IPS-15b (cell line): ENCODE results near the gene RNF135.
"Not testable (repeated sequence)": the region's sequence is repeated elsewhere in the genome, so short reads cannot be mapped to it uniquely, and the experiment has no call there.

ENCODE experiments used
- H3K27me3 ChIP-seq: one replicate; pipeline ENCODE4 v1.6.1; 2013; ENCODE audit warnings: low read length; ENCODE audit not compliant: control insufficient read depth, insufficient read depth
- H3K36me3 ChIP-seq: one replicate; pipeline ENCODE4 v1.6.1; 2013; ENCODE audit warnings: low read length; ENCODE audit not compliant: control insufficient read depth, insufficient read depth
- H3K4me1 ChIP-seq: one replicate; pipeline ENCODE4 v1.6.1; 2013; ENCODE audit warnings: mild to moderate bottlenecking, low read length; ENCODE audit not compliant: control insufficient read depth, insufficient read depth
- H3K4me3 ChIP-seq: one replicate; pipeline ENCODE4 v1.5.1; 2013; ENCODE audit warnings: low read depth, low read length
- H3K9ac ChIP-seq: one replicate; pipeline ENCODE4 v1.6.1; 2013; ENCODE audit warnings: low read depth, mild to moderate bottlenecking, low read length
- H3K9me3 ChIP-seq: one replicate; pipeline ENCODE4 v1.6.1; 2013; ENCODE audit warnings: mild to moderate bottlenecking, low read length; ENCODE audit not compliant: control insufficient read depth, insufficient read depth

RNF135 gene

DNA sequence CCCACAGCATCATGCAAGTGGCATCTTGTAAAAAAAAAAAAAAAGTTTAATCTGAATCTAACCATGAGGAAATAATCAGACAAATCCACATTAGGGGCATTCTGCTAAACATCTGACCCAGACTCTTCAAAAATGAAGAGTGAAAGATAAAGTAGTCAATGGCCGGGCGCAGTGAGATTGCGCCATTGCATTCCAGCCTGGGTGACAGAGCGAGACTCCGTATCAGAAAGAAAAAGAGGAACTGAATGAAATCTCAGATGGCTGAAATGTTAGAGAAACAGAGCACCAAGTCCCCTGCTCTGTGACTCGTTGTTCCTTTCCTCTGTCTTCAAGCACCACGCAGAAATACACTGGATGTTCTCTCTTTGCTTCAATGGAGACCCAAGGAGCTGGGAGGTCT lies 12.7 kb upstream of the RNF135 start:
- H3K4me1 ChIP-seq = peaks cover 4% of the 10 kb centered on the region
- H3K4me3 ChIP-seq = no peak overlapping the region
- H3K27me3 ChIP-seq = no peaks in the 10 kb centered on the region
- H3K9me3 ChIP-seq = no peaks in the 10 kb centered on the region
- no peak overlapping the region for H3K9ac ChIP-seq
- H3K36me3 ChIP-seq = no peaks in the 10 kb centered on the region

DNA sequence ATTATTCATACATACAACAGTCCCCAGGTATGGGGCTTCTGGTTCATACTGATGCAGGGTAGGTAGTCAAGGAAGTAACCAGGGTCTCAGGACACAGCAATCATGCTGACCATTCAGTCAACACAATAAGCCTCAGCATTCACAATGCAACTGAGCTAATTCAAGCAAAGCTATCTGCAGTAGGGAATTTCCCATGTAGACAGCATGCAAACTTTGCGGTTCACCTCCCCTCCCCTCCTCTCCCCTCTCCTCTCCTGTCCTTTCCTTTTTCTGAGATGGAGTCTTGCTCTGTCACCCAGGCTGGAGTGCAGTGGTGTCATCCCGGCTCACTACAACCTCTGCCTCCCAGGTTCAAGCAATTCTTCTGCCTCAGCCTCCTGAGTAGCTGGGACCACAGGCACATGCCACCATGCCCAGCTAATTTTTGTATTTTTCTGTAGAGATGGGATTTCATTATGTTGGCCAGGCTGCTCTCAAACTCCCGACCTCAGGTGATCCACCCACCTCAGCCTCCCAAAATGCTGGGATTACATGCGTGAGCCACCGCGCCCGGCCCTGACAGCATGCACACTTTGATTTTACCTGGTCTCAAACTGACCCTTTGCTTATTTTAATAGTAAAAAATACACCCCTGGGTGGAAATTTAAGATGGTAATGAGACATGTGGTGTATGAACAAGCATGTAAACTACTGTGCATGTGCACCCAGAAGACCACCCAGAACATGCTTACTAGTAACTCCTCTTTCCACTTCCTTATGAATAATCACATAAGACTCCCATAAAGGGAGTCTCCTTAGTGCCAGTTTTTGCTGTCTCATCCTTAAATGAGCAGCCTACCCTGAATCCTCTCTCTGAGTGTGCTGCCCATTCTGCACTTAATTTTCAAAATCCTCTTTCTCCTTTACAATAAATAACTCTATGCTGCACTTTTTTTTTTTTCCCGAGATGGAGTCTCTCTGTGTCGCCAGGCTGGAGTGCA lies 9.3 kb upstream of the RNF135 start:
- Histone ChIP-seq H3K4me1 (peaks cover 4% of the 10 kb centered on the region), H3K9me3 (no peaks in the 10 kb centered on the region), H3K36me3 (no peaks in the 10 kb centered on the region), H3K4me3 (no peak overlapping the region), H3K27me3 (no peaks in the 10 kb centered on the region), H3K9ac (no peak overlapping the region)

DNA sequence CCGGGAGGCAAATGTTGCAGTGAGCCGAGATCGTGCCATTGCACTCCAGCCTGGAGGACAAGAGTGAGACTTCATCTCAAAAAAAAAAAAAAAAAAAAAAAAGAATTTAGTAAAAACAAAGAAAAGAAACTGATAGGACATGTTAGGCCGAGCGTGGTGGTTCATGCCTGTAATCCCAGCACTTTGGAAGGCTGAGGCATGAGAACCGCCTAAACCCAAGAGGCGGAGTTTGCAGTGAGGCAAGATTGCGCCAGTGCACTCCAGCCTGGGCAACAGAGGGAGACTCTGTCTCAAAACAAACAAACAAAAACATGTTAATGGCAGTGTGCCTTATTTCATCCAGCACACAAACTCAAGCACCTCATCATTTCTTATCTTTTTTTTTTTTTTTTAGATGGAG lies 6.5 kb upstream of the RNF135 start:
- not testable (repeated sequence) for H3K4me3 ChIP-seq, H3K4me1 ChIP-seq, H3K27me3 ChIP-seq, H3K9ac ChIP-seq, H3K36me3 ChIP-seq, H3K9me3 ChIP-seq

DNA sequence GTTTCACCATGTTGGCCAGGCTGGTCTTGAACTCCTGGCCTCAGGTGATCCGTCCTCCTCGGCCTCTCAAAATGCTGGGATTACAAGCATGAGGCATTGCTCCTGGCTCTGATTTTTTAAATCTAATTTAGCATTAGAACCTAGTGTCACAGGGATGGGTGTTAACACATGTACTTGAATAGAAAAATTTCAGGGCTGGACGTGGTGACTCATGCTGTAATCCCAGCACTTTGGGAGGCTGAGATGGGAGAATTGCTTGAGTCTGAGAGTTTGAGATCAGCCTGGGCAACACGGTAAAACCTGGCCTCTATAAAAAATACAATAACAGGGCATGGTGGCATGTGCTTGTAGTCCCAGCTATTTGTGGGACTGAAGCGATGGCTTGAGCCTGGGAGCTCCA lies 6.0 kb upstream of the RNF135 start:
- Histone ChIP-seq H3K4me1 (peaks cover 4% of the 10 kb centered on the region), H3K9me3 (no peaks in the 10 kb centered on the region), H3K27me3 (no peaks in the 10 kb centered on the region), H3K9ac (no peak overlapping the region), H3K4me3 (no peak overlapping the region), H3K36me3 (no peaks in the 10 kb centered on the region)

DNA sequence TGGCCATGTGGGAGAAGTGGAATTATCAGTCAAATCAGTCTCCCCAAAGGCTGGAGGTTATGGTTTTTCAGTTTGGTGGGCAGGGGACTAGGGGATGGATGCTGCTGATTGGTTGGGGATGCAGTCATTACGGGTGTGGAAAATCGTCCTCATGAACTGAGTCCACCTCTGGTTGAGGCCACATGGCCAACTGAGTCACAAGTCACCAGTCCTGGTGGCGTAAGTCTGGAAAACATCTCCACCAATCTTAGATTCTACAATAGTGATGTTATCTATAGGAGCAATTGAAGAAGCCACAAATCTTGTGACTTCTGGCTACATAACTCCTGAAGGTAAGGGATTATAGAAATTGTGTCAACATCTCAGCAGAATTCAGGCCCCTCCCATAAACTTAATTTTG lies 5.2 kb upstream of the RNF135 start:
- no peaks in the 10 kb centered on the region for H3K27me3 ChIP-seq
- H3K9me3 ChIP-seq = no peaks in the 10 kb centered on the region
- H3K4me3 ChIP-seq = no peak overlapping the region
- H3K4me1 ChIP-seq = peaks cover 4% of the 10 kb centered on the region
- no peak overlapping the region for H3K9ac ChIP-seq
- no peaks in the 10 kb centered on the region for H3K36me3 ChIP-seq

DNA sequence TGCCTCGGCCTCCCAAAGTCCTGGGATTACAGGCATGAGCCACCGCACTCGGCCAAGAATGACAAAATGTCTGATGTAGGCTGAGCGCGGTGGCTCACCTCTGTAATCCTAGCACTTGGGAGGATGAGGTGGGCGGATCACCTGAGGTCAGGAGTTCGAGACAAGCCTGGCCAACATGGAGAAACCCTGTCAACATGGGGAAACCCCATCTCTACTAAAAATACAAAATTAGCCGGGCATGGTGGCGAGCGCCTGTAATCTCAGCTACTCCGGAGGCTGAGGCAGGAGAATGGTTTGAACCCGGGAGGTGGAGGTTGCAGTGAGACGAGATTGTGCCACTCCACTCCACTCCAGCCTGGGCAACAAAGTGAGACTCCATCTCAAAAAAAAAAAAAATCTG lies 2.9 kb upstream of the RNF135 start:
- not testable (repeated sequence) for H3K27me3 ChIP-seq, H3K36me3 ChIP-seq, H3K4me3 ChIP-seq, H3K4me1 ChIP-seq, H3K9ac ChIP-seq, H3K9me3 ChIP-seq

DNA sequence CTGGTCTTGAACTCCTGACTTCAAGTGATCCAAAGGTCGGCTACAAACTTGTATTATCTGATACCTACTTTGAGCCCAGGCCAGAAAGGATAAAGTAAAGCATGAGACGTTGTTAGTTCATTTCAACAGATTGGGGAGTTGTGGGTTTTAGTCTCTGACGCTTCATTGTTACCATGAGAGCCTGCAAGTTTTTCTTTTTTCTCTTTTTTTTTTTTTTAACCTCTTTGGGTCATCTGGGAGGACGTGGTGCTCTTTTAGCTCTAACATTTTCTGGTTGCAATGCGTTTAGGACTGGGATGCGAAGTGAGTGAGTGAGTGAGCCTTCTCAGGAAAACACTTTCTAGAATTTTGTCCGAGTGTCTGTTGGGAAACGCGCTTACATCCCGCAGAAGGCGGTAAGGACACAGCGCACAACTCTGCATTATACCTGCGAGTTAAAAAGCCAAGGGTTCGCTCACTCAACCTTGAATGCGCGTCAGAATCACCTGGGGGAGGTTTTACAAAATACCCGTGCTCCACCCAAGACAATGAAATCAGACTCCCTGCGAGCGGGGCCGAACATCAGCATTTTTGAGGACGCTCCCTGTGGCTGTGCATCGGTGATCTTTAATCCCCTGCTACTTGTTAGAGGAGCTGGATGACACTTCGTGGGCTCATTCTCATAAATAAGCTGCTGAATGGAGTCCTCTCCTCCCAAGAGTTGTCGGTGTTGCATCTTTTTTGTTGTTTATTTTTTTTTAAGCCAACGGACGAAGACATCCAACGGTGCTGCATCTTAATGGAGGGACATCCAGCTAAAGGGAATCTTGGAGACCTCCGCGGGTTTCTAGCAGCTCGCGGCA lies 629 bp upstream of the RNF135 start:
- Histone ChIP-seq H3K9ac (peak overlapping the region; percentile 74), H3K9me3 (no peaks in the 10 kb centered on the region), H3K36me3 (no peaks in the 10 kb centered on the region), H3K4me1 (peaks cover 2% of the 10 kb centered on the region), H3K4me3 (peak overlapping the region; percentile 88), H3K27me3 (no peaks in the 10 kb centered on the region)

DNA sequence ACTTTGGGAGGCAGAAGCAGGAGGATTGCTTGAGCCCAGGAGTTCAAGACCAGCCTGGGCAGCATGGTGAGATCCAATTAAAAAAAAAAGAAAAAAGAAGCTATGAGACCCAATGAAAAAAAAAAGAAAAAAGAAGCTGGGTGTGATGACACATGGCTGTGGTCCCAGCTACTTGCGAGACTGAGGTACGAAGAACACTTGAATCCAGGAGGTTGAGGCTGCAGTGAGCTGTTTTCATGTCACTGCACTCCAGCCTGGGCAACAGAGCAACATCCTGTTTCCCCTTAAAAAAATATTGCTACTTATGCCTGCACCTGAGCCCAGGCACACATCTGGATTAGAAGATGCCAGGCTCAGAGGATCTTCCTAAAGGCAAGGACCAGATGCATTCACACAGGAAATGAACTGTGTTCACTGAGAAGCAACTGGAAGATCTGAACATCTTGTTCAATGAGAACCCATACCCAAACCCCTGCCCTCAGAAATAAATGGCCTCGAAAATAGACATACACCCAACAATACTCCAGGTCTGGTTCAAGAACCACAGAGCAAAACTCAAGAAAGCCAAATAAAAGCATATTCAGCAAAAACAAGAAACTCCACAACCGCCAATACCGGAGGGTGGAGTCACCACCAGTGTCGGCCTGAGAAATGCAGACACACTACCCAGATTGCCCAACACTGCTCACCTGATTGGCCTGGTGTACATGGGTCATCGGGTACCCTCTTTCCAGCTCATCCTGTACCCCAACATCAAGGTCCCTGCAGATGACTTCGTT lies 4.4 kb downstream of the RNF135 start:
- Histone ChIP-seq H3K9me3 (no peaks in the 10 kb centered on the region), H3K4me1 (peaks cover 2% of the 10 kb centered on the region), H3K4me3 (no peak overlapping the region), H3K9ac (no peak overlapping the region), H3K36me3 (no peaks in the 10 kb centered on the region), H3K27me3 (no peaks in the 10 kb centered on the region)

DNA sequence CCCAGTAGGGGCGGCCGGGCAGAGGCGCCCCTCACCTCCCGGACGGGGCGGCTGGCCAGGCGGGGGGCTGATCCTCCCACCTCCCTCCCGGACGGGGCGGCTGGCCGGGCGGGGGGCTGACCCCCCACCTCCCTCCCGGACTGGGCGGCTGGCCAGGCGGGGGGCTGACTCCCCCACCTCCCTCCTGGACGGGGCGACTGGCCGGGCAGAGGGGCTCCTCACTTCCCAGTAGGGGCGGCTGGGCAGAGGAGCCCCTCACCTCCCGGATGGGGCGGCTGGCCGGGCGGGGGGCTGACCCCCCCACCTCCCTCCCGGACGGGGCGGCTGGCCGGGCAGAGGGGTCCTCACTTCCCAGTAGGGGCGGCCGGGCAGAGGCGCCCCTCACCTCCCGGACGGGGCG lies 9.1 kb downstream of the RNF135 start:
- not testable (repeated sequence) for H3K36me3 ChIP-seq, H3K9ac ChIP-seq, H3K9me3 ChIP-seq, H3K4me1 ChIP-seq, H3K27me3 ChIP-seq, H3K4me3 ChIP-seq

DNA sequence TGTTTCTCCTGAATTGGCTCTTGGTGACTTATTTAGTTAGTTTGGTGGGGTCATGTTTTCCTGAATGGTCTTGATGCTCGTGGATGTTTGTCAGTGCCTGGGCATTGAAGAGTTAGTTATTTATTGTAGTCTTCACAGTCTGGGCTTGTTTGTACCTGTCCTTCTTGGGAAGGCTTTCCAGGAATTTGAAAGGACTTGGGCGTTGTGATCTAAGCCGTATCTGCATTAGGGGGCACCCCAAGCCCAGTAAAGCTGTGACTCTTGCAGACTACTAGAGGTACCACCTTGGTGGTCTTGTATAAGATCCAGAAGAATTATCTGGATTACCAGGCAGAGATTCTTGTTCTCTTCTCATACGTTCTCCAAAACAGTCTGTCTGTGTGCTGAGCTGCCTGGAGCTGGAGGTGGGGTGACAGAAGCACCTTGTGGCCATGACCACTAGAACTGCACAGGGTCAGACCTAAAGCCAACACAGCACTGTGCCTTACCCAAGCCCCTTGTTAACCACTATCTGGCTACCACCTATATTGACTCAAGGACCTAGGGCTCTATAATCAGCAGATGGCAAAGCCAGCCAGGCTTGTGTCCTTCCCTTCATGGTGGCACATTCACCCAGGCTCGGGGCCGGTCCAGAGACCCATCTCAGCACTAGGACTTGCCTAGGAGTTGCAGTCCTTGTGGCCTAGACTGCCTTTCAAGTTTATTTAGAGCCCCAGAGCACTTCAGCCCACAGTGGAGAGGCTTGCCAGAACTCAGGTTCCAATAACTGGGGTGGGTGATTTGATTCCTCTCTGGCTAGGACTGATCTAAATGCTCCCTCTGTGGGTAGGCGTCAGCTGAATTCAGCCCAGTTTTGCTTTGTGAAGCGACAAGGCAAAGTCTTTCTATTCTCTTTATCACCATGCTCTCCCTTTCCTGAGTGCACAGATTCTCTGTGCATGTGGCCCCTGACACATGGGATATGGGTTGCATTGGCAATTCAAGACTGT lies 11.0 kb downstream of the RNF135 start:
- Histone ChIP-seq H3K9me3 (no peaks in the 10 kb centered on the region), H3K27me3 (no peaks in the 10 kb centered on the region), H3K9ac (no peak overlapping the region), H3K36me3 (no peaks in the 10 kb centered on the region), H3K4me3 (no peak overlapping the region), H3K4me1 (no peaks in the 10 kb centered on the region)

DNA sequence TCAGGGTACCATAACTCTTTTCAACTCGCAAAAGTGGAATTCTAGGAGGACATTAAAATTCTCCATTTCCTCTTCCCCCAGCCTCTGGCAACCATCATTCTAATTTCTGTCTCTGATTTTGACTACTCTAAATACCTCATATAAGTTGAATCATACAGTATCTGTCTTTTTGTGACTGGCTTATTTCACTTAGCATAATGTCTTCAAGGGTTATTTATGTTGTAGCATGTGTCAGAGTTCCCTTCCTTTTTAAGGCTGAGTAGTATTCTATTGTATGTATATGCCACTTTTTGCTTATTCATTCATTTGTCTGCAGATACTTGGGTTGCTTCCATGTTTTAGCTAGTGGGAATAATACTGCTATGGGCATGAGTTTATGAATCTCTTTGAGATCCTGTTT lies 12.0 kb downstream of the RNF135 start:
- Histone ChIP-seq H3K9me3 (no peaks in the 10 kb centered on the region), H3K27me3 (no peaks in the 10 kb centered on the region), H3K9ac (no peak overlapping the region), H3K4me1 (no peaks in the 10 kb centered on the region), H3K4me3 (no peak overlapping the region), H3K36me3 (no peaks in the 10 kb centered on the region)
